GM12892 (cell line): ENCODE measurements around the gene CD99L2.

ENCODE experiments used
- POLR2A ChIP-seq: IDR thresholded peaks from 2 replicates; pipeline ENCODE4 v1.6.1; 2011; ENCODE audit warnings: low read depth, low read length, control low read depth
- POLR2AphosphoS5 ChIP-seq: IDR thresholded peaks from 2 replicates; pipeline ENCODE4 v1.6.1; 2011; ENCODE audit warnings: low read depth, low read length, control low read depth

- TF ChIP-seq POLR2AphosphoS5: no peak
- TF ChIP-seq POLR2A: no peak
Observed at GRCh38 chrX:150847088-150847487, 51.4 kb downstream of the CD99L2 start.
